GM18909 (cell line): ENCODE results near the gene TMEM63C.
"Not testable (repeated sequence)": the region's sequence is repeated elsewhere in the genome, so short reads cannot be mapped to it uniquely, and the experiment has no call there.

Experiments used
- ATAC-seq: cut with Tn5 transposase; IDR thresholded peaks from one replicate; pipeline ENCODE4 v1.9.1; 2021; ENCODE audit warnings: mild to moderate bottlenecking; ENCODE audit not compliant: unreplicated experiment, poor library complexity

The TMEM63C gene

DNA sequence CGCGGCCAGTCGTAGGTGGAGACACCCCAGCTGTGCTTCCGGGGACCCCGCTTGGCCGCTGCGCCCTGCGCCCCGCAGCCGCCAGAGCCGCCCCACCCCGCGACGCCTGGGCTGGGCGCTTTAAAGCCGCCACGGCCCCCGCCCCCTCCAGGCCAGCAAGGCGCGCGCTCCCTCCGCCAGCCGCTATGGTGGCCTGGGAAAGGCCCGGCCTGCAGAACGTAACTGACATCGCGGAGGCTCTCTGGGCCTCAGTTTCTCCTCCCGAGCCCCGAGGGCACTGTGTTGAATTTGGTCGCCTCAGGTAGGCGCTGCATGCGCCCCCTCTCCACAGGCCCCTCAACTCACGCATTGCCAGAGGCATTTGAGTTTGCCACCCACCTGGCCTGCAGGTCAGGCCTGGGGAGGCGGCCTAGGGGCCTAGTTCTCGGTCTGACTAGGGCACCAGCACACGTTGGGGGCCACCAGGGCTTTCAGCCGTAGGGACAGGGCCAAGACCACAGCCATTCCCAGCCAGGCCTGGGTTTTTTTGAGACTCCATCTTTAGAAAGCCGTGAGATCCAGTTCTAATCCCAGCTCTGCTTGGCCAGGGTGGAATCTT, 89.6 kb downstream of the TMEM63C start, which contains the start of gene NGB:
Gene NGB, minus strand, starts transcription at position 94 of the 598 bp plus-strand sequence. CDS start 269 bp downstream, outside the sequence.
- ATAC-seq, result no peak

GRCh38 chr14:77272261-77272660, 90.7 kb downstream of the TMEM63C start:
- ATAC-seq, result no peak

DNA sequence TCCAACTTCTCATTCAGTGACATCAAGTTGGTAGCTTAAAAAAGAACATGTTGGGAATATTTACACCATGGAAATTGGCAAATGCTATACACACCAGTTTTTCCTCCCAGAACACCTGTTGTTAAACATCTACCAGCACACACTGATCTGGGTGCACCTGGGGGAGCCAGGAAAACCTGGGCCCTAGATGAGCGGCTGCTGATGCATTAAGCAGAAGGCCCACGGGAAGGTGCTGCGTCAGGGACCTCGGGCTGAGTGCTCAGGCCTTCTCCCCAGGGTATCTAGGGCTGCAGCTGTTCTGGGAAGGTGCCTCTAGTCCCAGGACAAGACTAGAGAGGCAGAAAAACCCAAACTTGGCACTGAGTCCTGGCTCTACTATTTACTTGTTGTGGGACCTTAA, 92.2 kb downstream of the TMEM63C start:
- ATAC-seq, result no peak

GRCh38 chr14:77275041-77275580, 93.5 kb downstream of the TMEM63C start:
- ATAC-seq, result no peak

- ATAC-seq, result no peak
Observed at GRCh38 chr14:77275601-77276017, 94.0 kb downstream of the TMEM63C start.

GRCh38 chr14:77276295-77276935, 94.8 kb downstream of the TMEM63C start:
- no peak for ATAC-seq

DNA sequence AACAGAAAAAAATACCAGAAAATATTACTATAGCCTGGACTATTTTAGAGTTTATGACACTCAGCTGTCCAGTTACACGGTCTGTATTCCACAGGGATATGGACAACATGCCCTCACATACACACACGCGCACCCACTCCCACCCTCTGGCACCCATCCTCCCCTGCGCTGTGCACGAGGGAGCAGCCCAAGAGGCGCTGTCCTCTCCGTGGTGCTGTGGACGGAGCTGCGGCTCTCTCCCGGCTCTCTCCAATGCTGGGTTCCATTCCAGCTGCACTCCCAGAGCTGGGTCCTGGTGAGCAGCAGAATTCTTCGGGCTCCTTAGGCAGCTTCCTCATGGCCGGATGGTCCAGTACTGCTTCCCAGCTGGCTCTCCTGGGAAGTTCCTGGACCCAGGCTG, 95.4 kb downstream of the TMEM63C start:
- ATAC-seq, result no peak

DNA sequence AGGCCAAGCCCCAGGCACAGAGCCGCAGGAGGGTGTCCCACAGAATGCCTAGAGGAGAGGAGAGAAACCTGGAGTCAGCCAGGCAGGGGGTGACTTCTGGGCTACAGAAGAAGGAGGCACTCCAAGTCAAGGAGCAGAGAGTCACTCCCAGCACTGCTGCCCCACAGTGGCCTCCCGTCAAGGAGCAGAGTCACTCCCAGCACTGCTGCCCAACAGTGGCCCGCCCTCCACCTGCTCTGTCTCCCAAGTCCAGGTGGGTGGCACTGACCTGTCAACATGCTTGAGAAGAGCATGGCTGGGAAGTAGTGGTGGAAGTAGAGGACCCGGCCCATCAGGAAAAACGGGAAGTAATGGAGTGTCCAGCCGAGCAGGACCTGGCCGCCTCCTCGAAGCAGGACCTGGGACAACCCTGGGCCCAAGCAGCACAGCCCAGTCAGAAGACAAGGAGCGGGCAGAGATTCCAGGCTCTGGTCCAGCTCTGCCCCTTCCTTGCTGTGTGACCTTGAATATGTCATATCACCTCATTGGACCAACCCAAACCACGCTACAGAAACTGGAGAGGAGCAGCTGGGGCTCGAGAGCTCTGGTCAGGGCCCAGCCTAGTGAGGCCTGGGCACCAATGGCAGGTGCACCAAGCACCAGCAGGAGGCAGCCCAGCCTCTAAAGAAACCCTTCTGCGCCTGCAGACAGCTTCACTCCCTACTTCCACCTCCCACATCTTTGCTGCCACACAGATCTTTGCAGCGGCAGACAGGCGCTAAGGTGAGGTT, 97.0 kb downstream of the TMEM63C start:
- no peak for ATAC-seq

DNA sequence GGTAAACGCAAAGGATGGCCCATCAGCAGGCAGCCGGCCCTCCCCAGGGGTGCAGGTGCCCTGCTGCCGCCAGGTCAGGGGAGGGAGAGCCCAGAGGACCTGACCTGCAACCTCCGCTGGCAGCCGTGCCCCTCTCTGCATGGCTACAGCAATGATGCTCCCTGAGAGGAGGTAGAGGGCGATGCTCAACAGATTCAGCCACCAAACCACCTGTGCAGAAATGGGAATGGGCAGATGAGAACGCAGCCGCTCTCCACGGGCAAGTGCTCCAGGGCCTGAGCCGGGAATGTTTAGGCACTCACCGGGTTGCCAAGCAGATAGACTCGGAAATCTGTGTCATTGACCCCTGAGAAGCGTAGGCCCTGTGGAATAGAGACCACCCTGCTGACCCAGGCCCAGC, 98.1 kb downstream of the TMEM63C start:
- ATAC-seq, result no peak

GRCh38 chr14:77280921-77281320, 99.3 kb downstream of the TMEM63C start:
- ATAC-seq, result not testable (repeated sequence)

DNA sequence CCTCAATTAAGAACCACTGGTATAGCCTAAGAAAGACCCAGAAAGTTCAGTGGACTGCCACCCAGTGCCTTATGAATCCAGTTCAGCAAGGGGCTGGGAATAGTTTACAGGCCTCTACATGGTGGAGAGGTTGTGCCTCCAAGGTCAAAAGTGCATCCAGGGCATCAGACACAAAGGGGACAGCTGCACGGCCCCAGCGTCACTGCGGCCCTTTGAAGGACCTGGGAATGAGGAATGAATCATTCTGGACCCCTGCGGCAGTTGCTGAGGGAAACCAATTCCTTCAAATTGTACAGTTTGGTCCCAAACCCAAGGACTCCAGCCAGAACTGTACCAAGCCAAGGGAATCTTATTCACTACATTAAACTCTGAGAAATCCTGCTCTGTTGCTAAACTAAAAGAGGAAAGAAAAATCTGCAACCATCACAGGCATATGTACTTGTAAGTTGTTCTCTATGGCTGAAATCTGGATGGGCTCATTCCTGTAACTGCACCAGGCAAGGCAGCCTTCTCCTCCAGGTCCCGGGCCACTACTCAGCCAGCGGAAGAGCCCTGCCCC, 100.3 kb downstream of the TMEM63C start:
- ATAC-seq, result no peak

GRCh38 chr14:77284066-77284465, 102.5 kb downstream of the TMEM63C start:
- no peak for ATAC-seq

- no peak for ATAC-seq
Observed at GRCh38 chr14:77284466-77284865, 102.9 kb downstream of the TMEM63C start.

DNA sequence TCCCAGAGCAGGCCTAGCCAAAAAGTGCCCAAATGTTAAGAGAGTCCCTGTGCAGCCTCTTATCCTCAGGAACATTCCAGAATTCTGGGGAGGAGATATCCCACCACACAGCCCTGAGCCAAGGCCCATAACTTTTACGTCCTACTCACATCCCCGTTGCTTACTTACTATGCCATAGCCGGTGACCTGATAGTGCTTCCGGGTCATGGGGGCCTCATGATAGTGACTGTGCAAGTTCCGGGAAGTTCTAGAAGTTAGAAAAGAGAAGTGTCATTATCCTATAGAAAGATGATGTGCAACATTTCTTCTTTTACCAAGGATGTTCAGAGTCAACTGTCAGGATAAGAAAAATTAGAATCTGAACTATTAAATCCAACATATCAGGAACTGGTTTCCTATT, 105.0 kb downstream of the TMEM63C start:
- ATAC-seq, result no peak

DNA sequence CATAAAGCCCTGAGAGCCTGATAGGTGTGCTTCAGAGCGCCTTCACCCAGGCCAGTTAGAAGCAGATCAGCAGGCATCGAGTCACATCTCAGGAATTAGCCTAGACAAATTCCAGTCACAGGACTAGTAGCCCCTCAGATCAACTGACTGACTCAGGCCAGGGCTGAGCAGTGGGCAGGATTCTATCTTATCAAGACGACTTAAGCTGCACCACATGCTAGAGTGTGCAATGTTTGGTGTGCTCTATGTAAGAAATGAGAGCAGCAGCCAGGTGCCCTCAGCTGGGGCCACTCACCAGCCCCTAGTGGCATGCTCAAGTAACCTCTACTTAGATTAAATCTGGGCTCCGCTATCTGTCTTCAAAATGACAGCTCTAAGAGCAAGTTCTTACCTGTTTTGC, 109.1 kb downstream of the TMEM63C start:
- no peak for ATAC-seq

- ATAC-seq, result no peak
Observed at GRCh38 chr14:77296155-77296554, 114.6 kb downstream of the TMEM63C start.

DNA sequence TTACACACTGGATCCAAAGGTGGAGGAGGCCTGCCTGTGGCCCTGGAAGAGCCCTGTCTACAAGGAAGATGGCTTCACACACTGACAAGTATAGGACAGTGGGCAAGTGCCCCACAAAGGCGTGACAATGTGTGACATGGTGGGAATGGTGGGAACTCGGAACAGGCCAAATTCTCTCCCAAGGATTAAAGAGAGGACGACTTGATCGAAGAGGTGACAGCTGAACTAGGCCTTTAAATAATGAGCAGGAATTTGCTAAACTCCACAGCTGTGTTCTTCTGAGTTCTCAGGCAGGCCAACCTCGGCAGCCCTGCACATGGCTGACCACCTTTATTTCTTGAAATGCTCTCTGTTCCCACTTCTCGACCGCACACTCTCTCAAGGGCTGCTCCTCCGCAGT, 115.3 kb downstream of the TMEM63C start:
- ATAC-seq, result no peak

DNA sequence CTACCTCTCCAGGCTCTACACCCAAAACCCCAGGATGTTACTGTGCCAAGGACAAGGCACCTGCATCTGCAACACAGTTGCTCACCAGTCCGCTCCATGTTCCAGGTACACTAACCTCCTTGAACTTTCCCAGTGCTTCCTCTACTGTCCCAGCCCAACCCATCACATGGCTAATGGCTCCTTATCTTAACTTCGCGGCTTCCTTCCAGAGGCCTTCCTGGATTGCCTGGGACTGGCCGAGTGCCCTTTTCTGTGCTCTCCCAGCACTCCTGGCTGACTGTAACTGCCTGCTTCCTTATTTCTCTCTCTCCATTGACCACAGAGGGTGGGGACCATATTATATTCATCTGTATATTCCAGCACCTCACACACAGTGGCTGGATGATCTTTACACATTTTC, 118.2 kb downstream of the TMEM63C start:
- no peak for ATAC-seq

GRCh38 chr14:77301103-77301502, 119.5 kb downstream of the TMEM63C start:
- no peak for ATAC-seq

DNA sequence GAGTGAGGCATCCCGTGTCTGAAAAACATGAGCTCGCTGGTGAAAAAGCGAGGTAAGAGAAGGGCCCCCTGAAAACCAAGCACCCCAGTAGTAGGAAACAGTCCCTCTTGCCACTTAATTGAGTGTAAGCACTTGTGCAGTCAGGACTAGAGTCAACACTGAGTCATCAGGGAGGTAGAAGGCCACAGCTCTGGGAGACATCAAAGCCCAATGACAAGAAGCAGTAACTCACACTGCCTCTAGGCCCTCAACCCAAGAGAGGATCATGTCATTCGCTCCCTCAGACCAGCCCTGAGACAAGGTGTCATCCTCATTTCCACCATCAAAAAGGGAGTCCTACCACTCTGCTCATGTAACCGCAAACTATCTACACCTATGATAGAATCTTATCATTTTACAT, 121.3 kb downstream of the TMEM63C start:
- ATAC-seq, result no peak
